Measurements from ENCODE around the gene STAG1.
A peak's percentile ranks its signal among the peaks of the same experiment; 100 is the strongest.
"Not testable (repeated sequence)": the region's sequence is repeated elsewhere in the genome, so short reads cannot be mapped to it uniquely, and the experiment has no call there.

STAG1 gene

GRCh38 chr3:136516095-136516494 lies 236.1 kb downstream of the STAG1 start:
- no peak for TF ChIP-seq CTCF (IDR thresholded peaks at IDR 0.05; ENCODE audit: unreplicated experiment in 3 of 3)
- peaks cover 30% of the 10 kb centered on the region for H3K36me3 Mint-ChIP-seq (ENCODE audit: low read depth)

GRCh38 chr3:136514533-136514932 lies 237.6 kb downstream of the STAG1 start:
- not testable (repeated sequence) for H3K27ac Mint-ChIP-seq; H3K27me3 Mint-ChIP-seq (ENCODE audit: low read depth); H3K4me3 Mint-ChIP-seq; H3K4me1 Mint-ChIP-seq; H3K9me3 Mint-ChIP-seq
- H3K36me3 Mint-ChIP-seq (ENCODE audit: low read depth), result peaks cover 30% of the 10 kb centered on the region

More at GRCh38 chr3:136516095-136516494, 236.1 kb downstream of the STAG1 start:
- H3K9me3 Mint-ChIP-seq, result no peaks in the 10 kb centered on the region
- no peak overlapping the region for H3K27ac Mint-ChIP-seq
- H3K27me3 Mint-ChIP-seq (ENCODE audit: low read depth), result no peaks in the 10 kb centered on the region
- no peaks in the 10 kb centered on the region for H3K4me1 Mint-ChIP-seq
- H3K4me3 Mint-ChIP-seq, result no peak overlapping the region

- Mint-ChIP-seq H3K36me3 (ENCODE audit: low read depth) (peaks cover 36% of the 10 kb centered on the region), H3K27me3 (ENCODE audit: low read depth) (no peaks in the 10 kb centered on the region), H3K4me3 (no peak overlapping the region), H3K9me3 (no peaks in the 10 kb centered on the region), H3K4me1 (no peaks in the 10 kb centered on the region), H3K27ac (no peak overlapping the region)
- TF ChIP-seq CTCF (IDR thresholded peaks at IDR 0.05; ENCODE audit: unreplicated experiment in 3 of 3), result no peak
Observed at GRCh38 chr3:136513367-136513766, 238.8 kb downstream of the STAG1 start.

GRCh38 chr3:136512381-136512780 lies 239.8 kb downstream of the STAG1 start:
- Mint-ChIP-seq H3K27me3 (ENCODE audit: low read depth) (no peaks in the 10 kb centered on the region), H3K36me3 (ENCODE audit: low read depth) (peaks cover 41% of the 10 kb centered on the region), H3K4me3 (no peak overlapping the region), H3K9me3 (no peaks in the 10 kb centered on the region), H3K27ac (no peak overlapping the region), H3K4me1 (no peaks in the 10 kb centered on the region)
- no peak for TF ChIP-seq CTCF (IDR thresholded peaks at IDR 0.05; ENCODE audit: unreplicated experiment in 3 of 3)

- H3K27me3 Mint-ChIP-seq (ENCODE audit: low read depth), result no peaks in the 10 kb centered on the region
- H3K36me3 Mint-ChIP-seq (ENCODE audit: low read depth), result peaks cover 34% of the 10 kb centered on the region
- H3K27ac Mint-ChIP-seq, result peak overlapping the region in 1 of 3 experiments; percentile 2
- TF ChIP-seq CTCF (IDR thresholded peaks at IDR 0.05; ENCODE audit: unreplicated experiment in 3 of 3), result no peak
- no peak overlapping the region for H3K4me3 Mint-ChIP-seq
- H3K9me3 Mint-ChIP-seq, result no peaks in the 10 kb centered on the region
- H3K4me1 Mint-ChIP-seq, result no peaks in the 10 kb centered on the region
Observed at GRCh38 chr3:136505676-136506075, 246.5 kb downstream of the STAG1 start.

GRCh38 chr3:136503056-136503455 lies 249.1 kb downstream of the STAG1 start:
- H3K4me3 Mint-ChIP-seq, result no peak overlapping the region
- no peaks in the 10 kb centered on the region for H3K27me3 Mint-ChIP-seq (ENCODE audit: low read depth)
- peaks cover 43% of the 10 kb centered on the region for H3K36me3 Mint-ChIP-seq (ENCODE audit: low read depth)
- H3K27ac Mint-ChIP-seq, result no peak overlapping the region
- no peaks in the 10 kb centered on the region for H3K4me1 Mint-ChIP-seq
- H3K9me3 Mint-ChIP-seq, result no peaks in the 10 kb centered on the region
- TF ChIP-seq CTCF (IDR thresholded peaks at IDR 0.05; ENCODE audit: unreplicated experiment in 3 of 3), result no peak
